Measurements from ENCODE around the gene MAP7.
A peak's percentile ranks its signal among the peaks of the same experiment; 100 is the strongest.
"Not testable (repeated sequence)": the region's sequence is repeated elsewhere in the genome, so short reads cannot be mapped to it uniquely, and the experiment has no call there.

Gene MAP7

DNA sequence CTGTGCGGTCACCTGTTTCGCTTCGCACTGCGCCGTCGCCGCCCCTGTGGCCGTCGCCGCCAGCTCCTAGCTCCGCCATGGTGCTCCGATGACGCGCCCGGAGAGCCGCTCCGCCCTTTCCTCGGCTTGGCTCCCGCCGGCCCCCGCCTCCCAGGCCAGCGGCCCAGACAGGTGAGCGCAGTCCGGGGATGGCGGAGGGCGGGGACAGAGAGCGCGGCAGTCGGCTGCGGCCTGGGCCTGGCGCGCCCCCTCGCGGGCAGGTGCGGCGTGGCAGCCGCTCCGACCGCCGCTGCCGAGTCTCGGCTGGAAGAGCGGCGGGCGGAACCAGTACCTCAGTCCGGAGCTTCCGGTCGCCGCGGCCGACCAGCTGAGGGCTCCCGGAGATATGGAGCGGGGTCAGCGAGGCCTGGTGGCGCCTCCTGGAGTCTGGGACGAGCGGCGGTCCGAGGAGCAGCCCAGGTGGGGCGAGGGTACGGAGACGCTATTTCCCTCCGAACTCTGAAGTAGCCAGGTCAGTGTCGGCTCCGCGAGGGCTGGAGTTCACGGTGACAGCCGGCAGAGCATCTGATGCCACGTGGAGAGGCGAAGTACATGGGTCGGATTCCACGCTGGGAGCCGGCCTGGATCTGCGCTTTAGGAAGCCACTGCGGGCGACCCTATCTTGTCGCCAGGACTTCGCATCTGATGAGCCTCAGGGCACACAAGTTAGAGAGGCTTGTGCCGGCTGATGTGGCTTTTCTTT lies at the start of gene MAP7:
Gene MAP7 (minus strand): TSS at position 93 of the 742 bp plus-strand sequence. CDS start 14 bp downstream, at position 79.
- DNase-seq (ENCODE audit: low read depth): peak; percentile 46

GRCh38 chr6:136599329-136600011 lies 49.2 kb upstream of the MAP7 start:
- DNase-seq (ENCODE audit: low read depth): no peak

- no peak for DNase-seq (ENCODE audit: low read depth)
Measured at GRCh38 chr6:136598048-136598447, 47.8 kb upstream of the MAP7 start.

DNA sequence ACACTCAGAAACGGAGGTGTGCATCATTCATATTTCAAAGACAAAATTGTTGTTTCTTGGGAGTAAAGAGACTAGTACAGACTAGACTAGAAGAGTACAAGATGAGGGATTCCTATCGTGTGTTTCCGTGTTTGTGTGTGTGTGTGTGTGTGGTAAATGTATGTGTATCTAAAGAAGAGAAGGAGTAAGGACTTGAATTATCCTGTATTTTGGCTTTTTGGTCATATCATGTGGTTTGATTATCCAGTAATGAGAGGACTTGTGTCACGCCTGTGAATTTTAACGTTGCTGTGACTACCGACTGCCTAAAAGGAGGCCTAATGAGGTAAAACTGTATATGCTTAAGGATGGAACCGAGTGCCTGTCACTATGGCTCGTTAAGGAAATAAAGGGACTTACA lies 44.4 kb upstream of the MAP7 start:
- DNase-seq (ENCODE audit: low read depth): no peak

- no peak for DNase-seq (ENCODE audit: low read depth)
Measured at GRCh38 chr6:136593748-136594490, 43.7 kb upstream of the MAP7 start.

DNA sequence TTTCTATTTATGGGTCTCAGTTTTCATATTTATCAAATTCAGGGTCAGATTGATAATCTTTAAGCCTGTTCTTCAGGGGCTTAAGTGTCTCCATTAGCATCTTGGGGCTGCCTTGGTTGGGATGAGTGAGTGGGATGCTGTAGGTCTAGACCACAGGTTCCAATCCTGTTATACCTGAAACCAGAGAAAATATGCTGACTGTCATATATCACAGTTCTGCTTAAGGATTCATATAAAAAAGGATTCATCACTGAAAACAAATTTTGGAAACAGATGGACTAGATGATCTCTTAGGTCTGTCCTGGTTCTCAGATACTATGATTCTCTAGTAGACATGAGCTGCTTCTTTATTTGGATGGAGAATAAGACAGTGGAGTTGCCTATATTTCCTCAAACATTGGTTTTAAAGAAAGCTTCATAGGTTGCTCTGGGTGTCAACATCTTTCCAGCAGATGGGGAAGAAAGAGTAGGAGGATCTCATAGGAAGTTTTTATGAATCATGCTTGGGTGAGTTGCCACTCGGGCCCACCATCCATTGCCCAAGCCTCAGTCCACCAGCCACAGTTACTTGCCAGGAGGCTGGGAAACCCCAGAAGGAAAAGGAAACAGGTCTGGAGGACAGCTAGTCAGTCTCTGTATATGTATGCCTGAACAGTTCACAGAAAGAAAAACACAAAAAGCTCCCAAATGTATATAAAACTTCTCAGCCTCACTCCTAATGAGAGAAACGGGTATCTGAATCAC lies 42.9 kb upstream of the MAP7 start:
- DNase-seq (ENCODE audit: low read depth): no peak

DNA sequence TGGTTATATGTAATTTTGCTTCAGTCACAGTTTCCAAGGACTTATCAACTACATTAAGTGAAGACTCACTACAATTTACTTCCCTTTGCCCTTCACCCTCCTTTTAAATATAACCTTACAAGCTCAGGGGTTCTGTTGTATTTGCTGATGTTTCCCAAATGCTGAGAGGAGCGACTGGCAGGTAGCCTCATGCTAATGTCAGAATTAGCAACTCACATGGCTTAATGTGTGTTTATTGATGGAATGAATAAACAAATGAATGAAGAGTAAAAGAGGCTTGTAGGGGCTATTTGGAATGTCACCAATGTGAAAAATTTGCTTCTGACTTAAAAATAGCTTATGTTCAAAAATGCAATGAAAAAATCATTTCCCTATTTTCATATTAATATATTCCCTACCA lies 41.4 kb upstream of the MAP7 start:
- no peak for DNase-seq (ENCODE audit: low read depth)

- DNase-seq (ENCODE audit: low read depth): not testable (repeated sequence)
Measured at GRCh38 chr6:136590846-136591245, 40.6 kb upstream of the MAP7 start.

- DNase-seq (ENCODE audit: low read depth): no peak
Measured at GRCh38 chr6:136587527-136587926, 37.3 kb upstream of the MAP7 start.

DNA sequence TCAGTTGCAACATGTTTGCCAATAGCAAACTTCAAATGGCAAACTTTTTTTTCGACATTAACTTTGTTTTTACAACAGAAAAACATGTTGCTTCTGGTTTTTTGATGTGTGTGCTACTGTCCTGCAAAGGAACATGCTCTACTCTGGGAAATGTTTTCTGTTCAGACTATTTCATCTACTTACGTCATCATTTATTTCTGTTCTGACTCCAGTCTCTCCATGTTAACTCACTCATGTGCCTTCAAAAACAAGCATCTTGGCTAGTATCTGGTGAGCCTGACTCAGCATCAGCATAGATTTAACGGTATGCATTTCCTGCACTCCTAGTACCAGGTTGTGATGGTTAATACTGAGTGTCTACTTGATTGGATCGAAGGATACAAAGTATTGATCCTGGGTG lies 36.1 kb upstream of the MAP7 start:
- DNase-seq (ENCODE audit: low read depth): no peak

DNA sequence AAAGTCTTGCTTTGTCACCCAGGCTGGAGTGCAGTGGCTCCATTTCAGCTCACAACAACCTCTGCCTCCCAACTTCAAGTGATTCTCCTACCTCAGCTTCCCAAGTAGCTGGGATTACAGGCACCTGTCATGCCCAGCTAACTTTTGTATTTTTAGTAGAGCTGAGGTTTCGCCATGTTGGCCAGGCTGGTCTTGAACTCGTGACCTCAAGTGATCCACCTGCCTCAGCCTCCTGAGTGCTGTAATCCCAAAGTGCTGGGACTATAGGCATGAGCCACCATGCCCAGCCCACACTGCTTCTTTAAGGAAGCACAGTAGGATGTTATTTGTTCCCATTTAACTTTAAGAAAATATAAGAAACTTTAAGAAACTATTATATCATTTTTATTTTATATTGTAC lies 35.3 kb upstream of the MAP7 start:
- not testable (repeated sequence) for DNase-seq (ENCODE audit: low read depth)

GRCh38 chr6:136584290-136584689 lies 34.1 kb upstream of the MAP7 start:
- not testable (repeated sequence) for DNase-seq (ENCODE audit: low read depth)

DNA sequence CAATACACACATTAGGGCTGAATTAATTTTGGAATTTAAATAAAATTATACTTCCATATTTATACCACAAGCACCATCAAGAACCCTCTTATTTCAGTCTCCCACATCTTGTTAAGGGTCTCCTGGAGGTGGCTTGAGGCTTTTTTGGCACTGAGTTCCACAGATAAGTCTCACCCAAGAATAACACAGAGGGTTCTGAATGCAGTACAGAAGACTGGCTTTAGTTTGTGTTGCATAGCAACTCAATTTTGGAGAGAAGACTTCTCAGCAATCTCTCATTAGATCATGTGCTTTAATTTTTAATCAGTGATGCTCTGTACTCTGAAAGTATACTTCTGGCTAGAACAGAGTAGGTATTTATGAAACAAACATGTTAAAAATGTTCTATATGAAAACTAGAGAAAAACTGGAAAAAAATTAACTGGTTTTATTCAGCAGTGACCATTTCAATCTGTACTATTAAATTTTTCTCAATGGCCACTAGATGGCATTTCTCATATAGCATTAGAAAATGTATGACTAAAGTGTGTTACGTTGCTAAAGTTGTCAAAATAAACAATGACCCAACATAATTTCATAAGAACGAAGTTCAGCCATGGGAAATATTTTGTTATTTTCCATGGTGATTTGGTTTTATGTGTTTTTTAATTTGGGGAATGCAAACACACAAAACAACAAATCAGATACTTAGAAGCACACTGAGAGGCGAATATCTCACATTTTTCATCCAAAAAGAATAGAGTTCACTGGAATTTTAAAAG lies 32.7 kb upstream of the MAP7 start:
- DNase-seq (ENCODE audit: low read depth): no peak

DNA sequence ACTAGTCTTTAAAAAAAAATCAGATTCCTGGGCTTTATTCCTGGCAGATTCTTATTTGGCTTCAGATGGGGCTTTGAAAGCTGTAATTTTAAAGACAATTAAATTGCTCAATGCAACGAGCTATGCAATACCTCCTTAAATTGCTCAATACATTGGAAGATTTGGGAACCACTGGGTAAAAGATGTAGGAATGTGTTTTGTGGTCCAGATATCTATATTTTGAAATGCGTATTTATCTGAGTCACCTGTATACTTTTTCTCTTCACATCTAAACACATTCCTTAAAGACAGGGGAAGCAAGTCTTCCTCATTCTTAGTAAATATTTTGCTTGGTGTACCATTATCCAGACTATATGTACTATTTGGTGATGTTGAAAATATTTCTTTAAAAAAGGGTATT lies 29.6 kb upstream of the MAP7 start:
- DNase-seq (ENCODE audit: low read depth): no peak

GRCh38 chr6:136576821-136577220 lies 26.6 kb upstream of the MAP7 start:
- DNase-seq (ENCODE audit: low read depth): no peak

DNA sequence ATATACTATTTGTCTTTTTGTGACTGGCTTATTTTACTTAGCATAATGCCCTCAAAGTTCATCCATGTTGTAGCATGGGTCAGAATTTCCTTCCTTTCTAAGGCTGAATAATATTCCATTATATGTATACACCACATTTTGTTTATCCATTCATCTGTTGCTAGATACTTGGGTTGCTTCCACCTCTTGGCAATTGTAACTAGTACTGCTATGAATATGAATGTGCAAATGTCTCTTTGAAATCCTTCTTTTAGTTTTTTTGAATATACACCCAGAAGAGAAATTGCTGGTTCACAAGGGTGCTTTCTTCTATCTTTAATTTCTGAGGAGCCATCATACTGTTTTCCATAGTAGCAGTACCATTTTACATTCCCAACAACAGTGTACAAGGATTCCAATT lies 21.3 kb upstream of the MAP7 start:
- DNase-seq (ENCODE audit: low read depth): no peak

- DNase-seq (ENCODE audit: low read depth): no peak
Measured at GRCh38 chr6:136571065-136571464, 20.8 kb upstream of the MAP7 start.

- DNase-seq (ENCODE audit: low read depth): no peak
Measured at GRCh38 chr6:136568129-136568528, 17.9 kb upstream of the MAP7 start.

DNA sequence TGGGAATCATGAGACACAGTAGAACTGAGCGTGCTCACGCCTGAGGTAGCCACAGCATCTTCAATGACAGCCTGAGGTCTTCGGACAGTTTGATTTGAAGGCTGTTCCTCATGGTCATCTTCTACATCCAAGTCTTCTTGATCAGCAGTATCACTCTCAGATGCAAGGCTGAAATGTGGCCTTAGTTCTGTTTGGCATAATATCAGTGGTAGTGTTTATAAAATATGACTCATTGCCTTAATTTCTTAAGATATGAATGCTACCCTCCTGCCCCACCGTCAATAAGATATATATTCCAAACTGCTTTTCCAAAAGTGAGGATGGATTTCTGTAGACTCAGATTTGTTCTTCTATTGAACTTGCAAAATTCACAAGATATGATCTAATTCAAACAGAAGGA lies 17.5 kb upstream of the MAP7 start:
- DNase-seq (ENCODE audit: low read depth): no peak

GRCh38 chr6:136566851-136567250 lies 16.6 kb upstream of the MAP7 start:
- DNase-seq (ENCODE audit: low read depth): no peak

DNA sequence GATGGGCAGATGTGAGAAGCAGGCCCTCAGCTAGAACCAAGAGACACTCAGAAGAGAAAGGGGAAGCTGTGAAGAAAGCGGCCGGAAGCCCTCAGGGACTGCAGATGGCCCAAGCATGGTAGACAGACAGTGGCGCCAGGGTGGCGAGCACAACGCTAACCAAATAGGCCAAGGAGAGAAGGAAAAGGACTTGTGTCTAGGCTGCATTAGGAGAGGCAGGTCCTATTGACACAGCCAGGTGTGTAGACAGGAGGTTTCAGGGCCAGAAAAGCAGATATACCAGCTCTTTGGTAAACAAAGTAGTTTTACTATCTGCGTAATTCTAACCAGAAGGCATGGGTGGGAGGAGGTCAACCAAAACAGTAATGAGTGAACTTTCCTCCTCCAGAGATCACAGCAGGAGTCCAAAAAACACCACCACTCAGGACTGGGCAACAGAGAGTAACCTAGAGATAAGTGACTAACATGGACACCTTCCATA lies 15.8 kb upstream of the MAP7 start:
- DNase-seq (ENCODE audit: low read depth): no peak
